Measurements from ENCODE around the gene REEP6. TPM values are rescaled to one million over a fixed set of nuclear protein-coding genes. Genes with fewer than 3 reads are reported as not detected.

REEP6 gene
- total and polyA plus RNA-seq, 7 donors: 0.33 to 5.6 (median 2.0) TPM; not detected in 1

DNA sequence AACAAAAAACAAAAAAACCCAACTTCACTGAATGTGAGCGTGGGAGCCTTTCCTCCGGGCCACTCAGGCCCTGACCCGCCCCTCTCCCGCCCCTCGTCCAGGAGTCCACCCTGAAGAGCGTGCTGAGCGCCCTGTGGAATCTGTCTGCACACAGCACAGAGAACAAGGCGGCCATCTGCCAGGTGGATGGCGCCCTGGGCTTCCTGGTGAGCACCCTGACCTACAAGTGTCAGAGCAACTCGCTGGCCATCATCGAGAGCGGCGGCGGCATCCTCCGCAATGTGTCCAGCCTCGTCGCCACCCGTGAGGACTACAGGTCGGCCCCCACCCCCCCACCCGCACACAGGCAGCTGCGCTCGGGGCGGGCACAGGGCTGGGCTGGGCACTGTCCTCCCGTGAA, 29.1 kb upstream of the REEP6 start:
- DNase-seq: no peak
- intact Hi-C loops (cut with DNase I): no loop called here
- peaks cover 0 to 11% (median 3%) of the 10 kb centered on the region in 4 donors for H3K36me3 ChIP-seq
- no peaks in the 10 kb centered on the region for H3K9me3 ChIP-seq
- peaks cover 0 to 21% (median 16%) of the 10 kb centered on the region in 4 donors for H3K4me1 ChIP-seq
- H3K27me3 ChIP-seq: peaks cover 19 to 42% (median 36%) of the 10 kb centered on the region in 3 donors
- WGBS, 2 donors: 93 to 95% methylated on average over 24 of the region's 24 CpGs
- TF ChIP-seq POLR2AphosphoS5 (IDR thresholded peaks at IDR 0.05): no peak
- no peak for TF ChIP-seq POLR2A (IDR thresholded peaks at IDR 0.05)
- TF ChIP-seq, protein P1, sequence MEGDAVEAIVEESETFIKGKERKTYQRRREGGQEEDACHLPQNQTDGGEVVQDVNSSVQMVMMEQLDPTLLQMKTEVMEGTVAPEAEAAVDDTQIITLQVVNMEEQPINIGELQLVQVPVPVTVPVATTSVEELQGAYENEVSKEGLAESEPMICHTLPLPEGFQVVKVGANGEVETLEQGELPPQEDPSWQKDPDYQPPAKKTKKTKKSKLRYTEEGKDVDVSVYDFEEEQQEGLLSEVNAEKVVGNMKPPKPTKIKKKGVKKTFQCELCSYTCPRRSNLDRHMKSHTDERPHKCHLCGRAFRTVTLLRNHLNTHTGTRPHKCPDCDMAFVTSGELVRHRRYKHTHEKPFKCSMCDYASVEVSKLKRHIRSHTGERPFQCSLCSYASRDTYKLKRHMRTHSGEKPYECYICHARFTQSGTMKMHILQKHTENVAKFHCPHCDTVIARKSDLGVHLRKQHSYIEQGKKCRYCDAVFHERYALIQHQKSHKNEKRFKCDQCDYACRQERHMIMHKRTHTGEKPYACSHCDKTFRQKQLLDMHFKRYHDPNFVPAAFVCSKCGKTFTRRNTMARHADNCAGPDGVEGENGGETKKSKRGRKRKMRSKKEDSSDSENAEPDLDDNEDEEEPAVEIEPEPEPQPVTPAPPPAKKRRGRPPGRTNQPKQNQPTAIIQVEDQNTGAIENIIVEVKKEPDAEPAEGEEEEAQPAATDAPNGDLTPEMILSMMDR (IDR thresholded peaks at IDR 0.05): no peak
- no peak for TF ChIP-seq EP300 (IDR thresholded peaks at IDR 0.05)
- no peak overlapping the region for H3K4me3 ChIP-seq
- H3K27ac ChIP-seq: no peak overlapping the region

DNA sequence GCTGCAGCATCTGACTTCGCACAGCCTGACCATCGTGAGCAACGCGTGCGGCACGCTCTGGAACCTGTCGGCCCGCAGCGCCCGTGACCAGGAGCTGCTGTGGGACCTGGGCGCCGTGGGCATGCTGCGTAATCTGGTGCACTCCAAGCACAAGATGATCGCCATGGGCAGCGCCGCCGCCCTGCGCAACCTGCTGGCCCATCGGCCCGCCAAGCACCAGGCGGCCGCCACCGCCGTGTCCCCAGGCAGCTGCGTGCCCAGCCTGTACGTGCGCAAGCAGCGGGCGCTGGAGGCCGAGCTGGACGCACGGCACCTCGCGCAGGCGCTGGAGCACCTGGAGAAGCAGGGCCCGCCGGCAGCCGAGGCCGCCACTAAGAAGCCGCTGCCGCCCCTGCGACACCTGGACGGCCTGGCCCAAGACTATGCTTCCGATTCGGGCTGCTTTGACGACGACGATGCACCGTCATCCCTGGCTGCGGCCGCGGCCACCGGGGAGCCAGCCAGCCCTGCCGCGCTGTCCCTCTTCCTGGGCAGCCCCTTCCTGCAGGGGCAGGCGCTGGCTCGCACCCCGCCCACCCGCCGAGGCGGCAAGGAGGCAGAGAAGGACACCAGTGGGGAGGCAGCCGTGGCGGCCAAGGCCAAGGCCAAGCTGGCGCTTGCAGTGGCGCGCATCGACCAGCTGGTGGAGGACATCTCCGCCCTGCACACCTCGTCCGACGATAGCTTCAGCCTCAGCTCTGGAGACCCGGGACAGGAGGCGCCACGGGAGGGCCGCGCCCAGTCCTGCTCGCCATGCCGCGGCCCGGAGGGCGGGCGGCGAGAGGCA, 25.6 kb upstream of the REEP6 start:
- Histone ChIP-seq H3K9me3 (no peaks in the 10 kb centered on the region), H3K27me3 (peaks cover 44 to 61% (median 55%) of the 10 kb centered on the region in 3 donors), H3K4me1 (peaks cover 0 to 52% (median 48%) of the 10 kb centered on the region in 4 donors), H3K4me3 (no peak overlapping the region), H3K27ac (no peak overlapping the region), H3K36me3 (peaks cover 0 to 9% (median 3%) of the 10 kb centered on the region in 4 donors)
- intact Hi-C loops (cut with DNase I): no loop called here
- TF ChIP-seq, protein P1 (IDR thresholded peaks at IDR 0.05): peak in 3 of 4 experiments; percentile 23 to 44 (median 33)
- no peak for TF ChIP-seq POLR2A (IDR thresholded peaks at IDR 0.05)
- 25 to 42% methylated on average over 83 of the region's 83 CpGs for WGBS, 2 donors
- no peak for DNase-seq

DNA sequence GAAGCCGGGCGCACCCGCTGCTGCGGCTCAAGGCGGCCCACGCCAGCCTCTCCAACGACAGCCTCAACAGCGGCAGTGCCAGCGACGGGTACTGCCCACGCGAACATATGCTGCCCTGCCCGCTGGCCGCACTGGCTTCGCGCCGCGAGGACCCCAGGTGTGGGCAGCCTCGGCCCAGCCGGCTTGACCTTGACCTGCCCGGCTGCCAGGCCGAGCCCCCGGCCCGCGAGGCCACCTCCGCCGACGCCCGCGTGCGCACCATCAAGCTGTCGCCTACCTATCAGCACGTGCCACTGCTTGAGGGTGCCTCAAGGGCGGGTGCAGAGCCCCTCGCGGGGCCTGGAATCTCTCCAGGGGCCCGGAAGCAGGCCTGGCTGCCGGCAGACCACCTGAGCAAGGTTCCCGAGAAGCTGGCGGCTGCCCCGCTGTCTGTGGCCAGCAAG, 24.9 kb upstream of the REEP6 start:
- Histone ChIP-seq H3K27me3 (peaks cover 51 to 67% (median 61%) of the 10 kb centered on the region in 3 donors), H3K36me3 (peaks cover 0 to 2% (median 0%) of the 10 kb centered on the region in 4 donors), H3K27ac (no peak overlapping the region), H3K9me3 (no peaks in the 10 kb centered on the region), H3K4me1 (peaks cover 0 to 58% (median 54%) of the 10 kb centered on the region in 4 donors), H3K4me3 (no peak overlapping the region)
- DNase-seq: no peak
- intact Hi-C loops (cut with DNase I): no loop called here
- 35 to 47% methylated on average over 41 of the region's 41 CpGs for WGBS, 2 donors
- TF ChIP-seq POLR2AphosphoS5 (IDR thresholded peaks at IDR 0.05): no peak
- TF ChIP-seq, protein P1 (IDR thresholded peaks at IDR 0.05): no peak
- TF ChIP-seq POLR2A (IDR thresholded peaks at IDR 0.05): no peak
- no peak for TF ChIP-seq EP300 (IDR thresholded peaks at IDR 0.05)

DNA sequence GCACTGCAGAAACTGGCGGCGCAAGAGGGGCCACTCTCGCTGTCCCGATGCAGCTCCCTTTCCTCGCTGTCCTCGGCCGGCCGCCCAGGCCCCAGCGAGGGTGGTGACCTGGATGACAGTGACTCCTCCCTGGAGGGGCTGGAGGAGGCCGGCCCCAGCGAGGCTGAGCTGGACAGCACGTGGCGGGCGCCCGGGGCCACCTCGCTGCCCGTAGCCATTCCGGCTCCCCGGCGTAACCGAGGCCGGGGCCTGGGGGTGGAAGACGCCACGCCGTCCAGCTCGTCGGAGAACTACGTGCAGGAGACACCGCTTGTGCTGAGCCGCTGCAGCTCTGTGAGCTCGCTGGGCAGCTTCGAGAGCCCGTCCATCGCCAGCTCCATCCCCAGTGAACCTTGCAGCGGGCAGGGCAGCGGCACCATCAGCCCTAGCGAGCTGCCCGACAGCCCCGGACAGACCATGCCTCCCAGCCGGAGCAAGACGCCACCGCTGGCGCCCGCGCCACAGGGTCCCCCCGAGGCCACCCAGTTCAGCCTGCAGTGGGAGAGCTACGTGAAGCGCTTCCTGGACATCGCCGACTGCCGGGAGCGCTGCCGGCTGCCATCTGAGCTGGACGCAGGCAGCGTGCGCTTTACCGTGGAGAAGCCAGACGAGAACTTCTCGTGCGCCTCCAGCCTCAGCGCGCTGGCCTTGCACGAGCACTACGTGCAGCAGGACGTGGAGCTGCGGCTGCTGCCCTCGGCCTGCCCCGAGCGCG, 24.3 kb upstream of the REEP6 start:
- DNase-seq: no peak
- H3K4me1 ChIP-seq: peaks cover 0 to 64% (median 60%) of the 10 kb centered on the region in 4 donors
- intact Hi-C loops (cut with DNase I): no loop called here
- peaks cover 57 to 73% (median 67%) of the 10 kb centered on the region in 3 donors for H3K27me3 ChIP-seq
- no peaks in the 10 kb centered on the region for H3K9me3 ChIP-seq
- no peak overlapping the region for H3K4me3 ChIP-seq
- H3K36me3 ChIP-seq: no peaks in the 10 kb centered on the region
- TF ChIP-seq POLR2AphosphoS5 (IDR thresholded peaks at IDR 0.05) (no peak), EP300 (IDR thresholded peaks at IDR 0.05) (no peak), POLR2A (IDR thresholded peaks at IDR 0.05) (no peak)
- TF ChIP-seq, protein P1 (IDR thresholded peaks at IDR 0.05): no peak
- 29 to 38% methylated on average over 70 of the region's 70 CpGs for WGBS, 2 donors
- no peak overlapping the region for H3K27ac ChIP-seq
